Superior temporal gyrus (tissue), 1 donor: Measurements from ENCODE around the gene CPLX1.

ENCODE experiments used
- DNase-seq: peaks from one replicate; pipeline ENCODE4 v3.0.0-alpha.2; 2016; ENCODE audit errors: extremely low spot score

CPLX1 gene

GRCh38 chr4:832536-832935 is 6.6 kb upstream of the CPLX1 start:
- DNase-seq, result no peak

DNA sequence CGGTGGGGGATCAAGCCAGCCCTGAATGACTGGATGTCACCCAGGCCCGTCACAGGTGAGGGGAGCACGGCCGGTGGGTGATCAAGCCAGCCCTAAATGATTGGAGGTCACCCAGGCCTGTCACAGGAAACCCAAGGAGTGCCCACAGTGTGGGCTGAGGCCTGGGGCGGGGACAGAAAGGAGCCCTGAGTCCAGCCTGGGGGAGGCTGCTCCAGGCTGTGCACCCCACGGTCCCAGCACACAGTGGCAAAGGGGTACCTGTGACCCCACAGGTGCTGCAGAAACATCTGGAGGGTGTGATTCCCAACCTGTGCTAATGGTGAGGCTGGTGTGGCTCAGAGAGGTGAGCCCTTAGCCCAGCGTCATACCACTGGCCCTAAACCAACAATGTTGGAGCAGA is 6.2 kb upstream of the CPLX1 start:
- DNase-seq, result no peak

DNA sequence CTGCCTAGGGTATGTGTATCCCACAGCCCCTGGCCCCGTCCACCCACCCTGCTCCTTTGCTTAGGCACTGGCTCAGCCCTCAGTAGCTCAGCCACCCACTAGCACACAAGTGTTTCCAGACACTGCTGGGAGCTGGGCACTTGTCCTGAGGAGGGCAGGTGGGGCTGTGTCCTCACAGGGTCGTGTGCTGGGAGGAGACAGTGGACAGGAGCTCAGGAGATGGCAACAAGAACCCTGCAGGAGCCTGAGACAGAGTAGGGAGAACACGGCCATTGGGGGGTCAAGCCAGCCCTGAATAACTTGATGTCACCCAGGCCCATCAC is 5.5 kb upstream of the CPLX1 start:
- no peak for DNase-seq

DNA sequence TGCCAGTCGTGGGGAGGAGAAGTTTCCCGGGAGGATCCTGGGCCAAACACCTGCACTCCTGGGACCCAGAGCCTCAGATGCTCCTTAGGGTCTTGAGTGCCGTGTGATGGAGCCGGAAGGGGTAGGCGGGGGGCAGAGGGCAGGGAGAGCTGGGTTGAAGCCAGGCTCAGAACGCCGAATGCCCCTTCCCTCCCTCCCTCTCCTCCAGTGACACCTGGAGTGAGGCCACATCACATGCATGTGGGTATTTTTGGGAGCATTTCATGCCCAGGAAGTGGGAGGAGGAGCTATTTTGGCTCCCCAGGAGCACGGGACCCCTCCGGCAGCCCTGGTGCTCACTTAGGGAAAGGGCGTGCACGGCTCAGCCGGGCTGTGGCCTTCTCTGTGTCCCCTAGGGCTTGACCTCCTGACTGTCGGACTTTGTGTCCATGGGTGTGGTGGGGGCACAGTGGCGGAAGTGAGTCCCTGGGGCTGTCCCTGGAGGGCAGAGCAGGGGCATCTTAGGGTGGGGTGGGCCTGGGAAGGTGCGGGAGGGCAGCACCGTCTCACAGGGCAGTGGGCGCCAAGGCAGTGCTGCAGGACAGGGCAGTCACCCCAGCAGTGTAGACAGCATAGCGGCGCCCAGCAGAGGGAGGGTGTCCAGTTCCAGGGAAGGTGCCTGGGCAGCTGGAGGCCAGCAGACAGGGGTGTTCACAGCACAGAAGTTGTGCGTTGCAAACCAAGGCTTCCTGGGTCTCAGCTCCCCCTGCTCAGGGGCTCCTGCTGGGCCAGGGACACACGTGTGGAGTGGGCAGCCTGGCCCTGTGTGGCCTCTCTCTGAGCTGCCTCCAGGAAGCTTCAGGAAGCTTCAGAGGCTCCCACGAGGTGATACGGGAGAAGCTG is 4.9 kb upstream of the CPLX1 start:
- no peak for DNase-seq

GRCh38 chr4:829761-830600 is 4.1 kb upstream of the CPLX1 start:
- no peak for DNase-seq

DNA sequence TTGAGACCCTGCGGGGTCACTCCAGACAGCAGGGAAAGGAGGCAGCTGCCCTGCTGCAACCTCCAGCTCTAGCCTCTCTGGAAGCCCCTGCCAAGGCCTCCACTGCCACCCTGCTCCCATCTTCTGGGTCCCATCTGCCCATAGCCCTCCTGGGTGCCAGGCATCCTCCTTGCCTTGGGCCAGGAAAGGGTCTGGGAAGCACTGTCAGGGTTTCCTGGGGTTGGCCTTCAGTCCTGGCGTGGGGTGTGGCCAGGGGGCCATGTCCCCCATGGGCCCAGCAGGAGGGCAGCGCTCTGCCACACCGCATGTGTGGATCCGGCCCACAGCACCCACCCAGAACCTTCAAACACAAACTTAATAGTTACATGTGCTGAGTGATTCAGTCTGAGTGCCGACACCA is 3.4 kb upstream of the CPLX1 start:
- no peak for DNase-seq

DNA sequence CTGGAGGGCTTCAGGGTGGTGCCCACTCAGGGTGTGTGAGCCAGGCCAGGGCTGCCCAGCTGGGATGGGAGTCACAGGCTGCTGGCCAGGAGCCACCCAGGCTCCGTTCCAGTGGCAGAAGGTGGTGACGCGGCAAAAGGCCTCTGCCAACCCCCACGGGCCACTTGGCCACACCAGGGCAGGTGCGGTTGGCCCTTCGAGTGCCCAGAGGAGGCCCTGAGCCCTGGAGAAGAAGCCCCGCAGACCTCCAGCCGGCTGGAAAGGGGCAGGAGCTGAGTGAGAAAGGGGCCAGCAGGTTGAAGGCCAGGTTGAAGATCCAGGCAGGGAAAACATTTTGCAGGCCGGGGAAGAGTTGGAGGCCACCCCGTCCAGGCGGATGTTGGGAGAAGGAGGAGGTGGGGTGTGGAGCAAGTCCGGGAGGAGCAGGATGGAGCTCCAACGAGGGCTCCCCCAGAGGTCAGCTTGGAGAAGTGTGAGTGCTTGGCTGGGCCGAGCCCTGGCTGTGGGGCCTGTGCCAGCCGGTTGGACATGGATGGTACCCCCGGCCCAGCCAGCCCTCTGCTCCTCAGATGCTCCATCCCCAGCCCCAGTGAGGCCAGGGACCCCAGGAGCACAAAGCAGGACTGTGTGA is 2.8 kb upstream of the CPLX1 start:
- no peak for DNase-seq

DNA sequence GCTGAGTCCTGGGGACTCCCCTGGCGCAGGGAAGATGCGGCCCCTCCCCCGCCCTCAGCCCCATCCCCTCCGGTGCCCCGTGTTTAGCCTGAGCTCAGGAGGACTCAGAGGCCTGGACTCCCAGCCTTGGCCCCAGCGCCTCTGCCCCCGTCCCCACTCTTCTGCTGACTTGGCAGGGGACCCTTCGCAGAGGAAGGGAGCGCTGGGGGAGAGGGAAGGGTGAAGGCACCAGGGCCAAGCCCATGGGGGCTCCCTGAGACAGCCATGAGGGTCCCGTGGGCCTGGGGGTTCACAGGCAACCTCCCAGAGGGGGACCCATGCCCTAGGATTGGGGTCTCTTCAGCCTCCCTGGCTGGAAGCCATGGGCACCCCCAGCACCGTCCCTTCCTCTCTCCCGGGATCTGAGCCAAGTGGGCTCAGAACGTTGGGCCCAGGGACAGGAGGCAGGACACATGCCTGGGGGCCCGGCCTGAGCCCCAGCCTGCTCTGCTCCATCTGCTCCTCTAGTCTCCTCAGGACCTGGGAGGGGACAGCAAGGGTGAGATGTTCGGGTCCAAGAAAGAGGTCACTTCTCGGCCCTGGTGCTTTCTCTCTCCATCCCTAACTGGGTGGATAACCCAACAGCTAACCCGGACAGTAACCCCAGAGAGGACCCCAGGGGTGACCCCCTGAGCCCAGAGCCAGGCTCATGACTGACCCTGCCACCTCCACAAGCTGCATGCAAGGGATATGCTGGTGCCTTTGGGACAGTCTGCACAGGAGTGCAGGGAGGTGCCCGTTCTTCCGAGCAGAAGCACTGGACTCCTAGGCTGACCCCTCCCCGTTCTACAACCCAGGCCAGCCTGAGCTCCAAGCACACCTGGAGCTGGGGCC is 1.5 kb upstream of the CPLX1 start:
- DNase-seq, result no peak

GRCh38 chr4:826508-827208 is 729 bp upstream of the CPLX1 start:
- no peak for DNase-seq

DNA sequence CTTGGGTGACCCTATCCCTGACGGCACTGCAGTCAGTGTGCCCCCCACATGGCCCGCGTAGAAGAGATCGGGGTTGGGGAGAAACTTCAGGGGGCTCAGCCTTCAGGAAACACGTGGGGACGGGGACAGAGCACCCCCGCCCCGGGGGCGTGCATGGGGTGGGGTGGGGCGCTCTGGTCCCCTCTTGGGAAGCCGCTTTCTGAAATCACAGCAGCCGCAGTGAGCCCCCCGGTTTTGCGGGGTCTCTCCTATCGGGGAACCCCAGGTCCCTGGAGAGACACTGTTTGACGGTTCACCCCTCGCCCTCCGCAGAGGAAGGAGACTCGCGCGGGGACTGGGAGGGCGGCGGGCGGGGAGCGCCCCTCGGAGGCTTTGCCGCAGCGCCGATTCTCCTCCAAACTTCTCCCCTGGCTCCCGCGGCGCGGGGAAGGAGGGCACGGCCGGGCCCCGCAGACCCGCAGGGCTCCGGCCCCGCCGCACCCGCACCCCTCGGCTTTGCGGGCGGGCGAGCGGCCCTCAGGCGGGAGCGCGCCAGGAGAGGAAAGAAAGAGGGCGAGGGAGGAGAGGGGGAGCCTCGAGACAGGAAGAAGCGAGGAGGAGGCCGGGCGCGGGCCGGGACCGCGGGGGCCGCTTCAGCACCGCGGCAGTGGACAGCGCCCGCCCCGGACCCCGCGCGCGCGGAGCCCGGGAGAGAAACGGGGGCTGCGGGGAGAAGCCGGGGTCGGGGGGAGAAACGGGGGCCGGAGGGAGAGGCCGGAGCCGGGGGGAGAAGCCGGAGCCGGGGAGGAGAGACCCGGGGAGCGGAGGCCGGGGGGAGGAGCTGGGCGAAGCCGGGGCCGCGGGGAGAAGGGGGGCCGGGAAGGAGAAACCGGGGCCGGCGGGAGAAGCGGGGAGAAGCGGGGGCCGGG is 612 bp downstream of the CPLX1 start:
- no peak for DNase-seq

DNA sequence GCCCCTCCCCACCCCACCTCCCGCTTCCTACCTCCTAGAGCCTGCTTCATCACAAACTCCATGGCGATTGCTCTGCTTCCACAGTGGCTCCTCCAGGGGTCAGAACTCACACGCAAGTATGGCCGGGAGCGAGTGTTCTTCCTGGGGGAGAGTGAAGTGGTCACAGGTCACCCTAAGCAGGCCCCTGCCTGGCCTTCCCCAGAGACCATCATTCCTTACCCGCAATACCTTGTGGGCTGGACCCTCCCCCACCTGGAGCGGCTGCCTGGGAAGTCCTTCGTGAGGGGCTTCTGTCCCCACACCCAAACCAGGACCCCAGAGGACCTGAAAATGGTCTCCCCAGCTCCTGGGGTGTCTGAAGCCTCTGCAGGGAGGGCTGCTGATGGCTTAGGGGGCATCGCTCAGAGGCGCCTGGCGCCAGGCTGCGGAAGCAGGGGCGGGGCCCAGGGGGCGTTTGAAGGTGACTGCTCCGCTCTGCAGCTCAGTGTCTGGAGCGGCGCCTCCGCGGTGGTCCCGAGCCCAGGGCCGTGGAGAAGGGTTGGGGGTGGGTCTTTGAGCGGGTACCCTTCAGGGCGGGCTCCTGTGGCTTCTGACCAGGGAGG is 1.4 kb downstream of the CPLX1 start:
- DNase-seq, result no peak

- DNase-seq, result no peak
Measured at GRCh38 chr4:823761-824460, 2.0 kb downstream of the CPLX1 start.

DNA sequence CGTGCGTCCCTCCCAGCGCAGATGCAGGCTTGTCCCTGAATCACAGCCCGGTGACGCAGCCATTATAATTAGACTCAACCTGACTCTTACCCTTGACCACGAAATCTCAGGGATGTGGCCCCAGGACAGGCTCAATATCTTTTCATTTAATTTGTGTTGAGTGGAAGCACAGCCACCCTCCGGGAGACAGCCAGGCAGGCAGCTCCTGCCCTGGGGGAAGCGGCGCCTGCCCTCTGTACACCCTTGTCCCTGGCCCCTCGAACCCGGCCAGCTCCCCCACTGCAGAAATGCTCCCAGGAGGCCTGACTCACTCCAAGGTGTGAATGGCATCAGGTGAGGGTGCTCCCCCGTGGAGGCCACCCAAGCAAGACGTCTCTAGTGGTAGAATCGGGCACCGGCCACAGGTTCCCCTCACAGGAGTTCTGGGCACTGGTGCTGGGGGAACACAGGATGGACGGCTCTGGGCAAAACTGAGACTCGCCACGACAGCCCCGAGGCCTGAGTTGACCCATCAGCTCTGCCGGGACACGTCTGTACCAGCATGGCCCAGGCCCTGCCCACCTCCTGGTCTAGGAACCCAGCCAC is 2.7 kb downstream of the CPLX1 start:
- DNase-seq, result no peak

DNA sequence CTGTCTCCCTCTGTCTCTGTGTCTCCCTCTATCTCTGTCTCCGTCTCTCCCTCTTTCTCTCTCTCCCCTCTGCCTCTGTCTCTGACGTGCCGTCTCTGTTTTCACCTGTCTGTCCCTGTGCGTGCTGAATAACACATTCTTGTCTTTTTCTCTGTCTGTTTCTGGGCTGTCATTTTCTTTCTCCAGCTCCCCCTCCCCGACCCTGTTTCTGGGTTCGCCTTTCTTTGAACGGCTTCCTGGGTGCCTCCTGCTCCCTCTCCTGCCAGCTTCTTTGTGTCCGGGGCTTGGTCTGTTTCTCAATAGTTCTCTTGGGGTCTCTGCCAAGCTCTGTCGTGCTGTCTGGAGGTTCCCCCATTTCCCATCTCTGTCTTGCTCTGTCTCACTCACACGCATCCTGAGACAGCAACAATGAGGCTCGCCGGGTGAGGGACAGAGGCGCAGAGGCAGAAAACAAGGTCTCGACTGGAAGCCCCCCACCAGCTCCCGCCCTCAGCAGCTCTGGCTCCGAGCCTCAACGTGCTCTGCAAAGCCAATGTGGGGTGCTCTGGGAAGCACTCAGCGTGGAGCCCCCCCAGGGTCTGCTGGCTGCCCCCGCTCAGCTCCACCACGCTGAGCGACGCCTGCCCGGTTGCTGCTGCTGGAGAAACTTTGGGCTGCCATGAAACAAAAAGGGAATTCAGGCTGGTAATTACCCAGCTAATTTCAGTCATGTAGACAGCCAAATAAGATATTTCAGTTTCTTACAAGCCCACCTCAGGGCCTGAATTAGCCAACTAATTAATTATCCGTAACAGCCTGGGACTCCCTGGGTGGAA is 3.4 kb downstream of the CPLX1 start:
- no peak for DNase-seq

DNA sequence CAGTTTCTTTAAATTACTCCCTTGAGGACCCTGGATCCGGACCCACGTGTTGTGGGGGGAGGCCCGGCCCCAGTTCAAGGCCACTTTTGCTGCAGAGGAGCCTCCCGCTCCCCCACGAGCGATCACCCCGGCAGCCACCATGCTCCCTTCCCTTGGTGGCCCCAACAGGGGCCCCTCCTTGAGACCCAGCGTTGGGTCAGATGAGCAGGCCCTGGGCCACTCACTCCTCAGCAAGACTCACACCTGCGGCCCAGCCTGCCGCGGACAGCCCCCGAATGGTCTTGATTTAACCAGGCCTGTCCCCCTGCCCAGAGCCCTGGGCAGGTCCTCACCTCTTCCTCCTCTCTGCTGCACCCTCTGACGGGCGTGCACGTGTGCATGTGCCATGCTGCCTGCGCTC is 4.3 kb downstream of the CPLX1 start:
- no peak for DNase-seq

DNA sequence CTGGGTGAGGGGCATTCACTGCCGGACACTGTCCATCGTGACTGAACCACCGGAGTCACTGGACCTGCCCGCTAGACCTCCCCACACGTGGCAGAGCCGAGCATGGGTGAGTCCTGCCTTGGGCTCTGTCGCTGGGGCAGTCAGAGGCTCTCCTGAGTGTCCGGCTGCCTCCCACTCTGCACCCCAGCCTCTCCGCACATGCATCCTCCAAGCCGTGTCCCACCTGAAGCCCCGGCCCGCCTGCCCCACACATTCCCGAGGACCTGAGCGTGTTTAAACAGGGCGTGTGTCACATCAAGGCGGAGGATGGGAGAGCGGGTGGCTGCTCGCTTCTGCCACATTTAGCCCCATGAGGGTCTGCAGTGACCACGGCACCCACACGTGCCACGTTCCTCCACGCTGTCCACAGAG is 4.7 kb downstream of the CPLX1 start:
- DNase-seq, result no peak
